IMR-90 (cell line): ENCODE results near the gene ANK3. TPM values are rescaled to one million over a fixed set of nuclear protein-coding genes. Genes with fewer than 3 reads are reported as not detected.

Source experiments
- ATAC-seq: fragments of 200-7000 bp; cut with Tn5 transposase; 2 replicates; pipeline ENCODE4 v1.9.1; 2020; ENCODE audit warnings: low read depth, mild to moderate bottlenecking, moderate library complexity
- BruUV-seq: library from RNA; stranded (reverse); fragments of 400-500 nt; replicated peaks from 2 replicates; lab custom pipeline; 2021; lab: Mats Ljungman, UMichigan
- CTCF ChIA-PET: fragments of 300-600 bp; formaldehyde crosslinking; extraction: SDS; loops from one replicate; lab custom pipeline; 2021; ENCODE audit warnings: antibody characterized with exemption; lab: Yijun Ruan, JAX
- POLR2A ChIA-PET: fragments of 300-600 bp; sonication (Branson Sonifier 250); formaldehyde crosslinking; loops from one replicate; lab custom pipeline; 2022; ENCODE audit warnings: antibody characterized with exemption; ENCODE audit not compliant: unreplicated experiment; lab: Charles Lee
- DNase-seq: peaks from one replicate; pipeline ENCODE4 v3.0.0; 2013
- H2AFZ ChIP-seq: replicated peaks from 2 replicates; pipeline ENCODE3; 2013; ENCODE audit warnings: low read length, mild to moderate bottlenecking; ENCODE audit not compliant: poor library complexity
- H2AK5ac ChIP-seq: 2 replicates; pipeline ENCODE4 v1.6.1; 2013; ENCODE audit warnings: low read depth, low read length, inconsistent platforms
- H2AK9ac ChIP-seq: replicated peaks from 2 replicates; pipeline ENCODE3; 2013; ENCODE audit warnings: mild to moderate bottlenecking, low read depth, low read length, moderate library complexity; ENCODE audit not compliant: poor library complexity
- H2BK120ac ChIP-seq: 2 replicates; pipeline ENCODE4 v1.6.1; 2013; ENCODE audit warnings: low read depth, low read length, inconsistent platforms
- H2BK15ac ChIP-seq: 3 replicates; pipeline ENCODE4 v1.6.1; 2013; ENCODE audit warnings: low read depth, low read length, inconsistent platforms
- H2BK20ac ChIP-seq: 2 replicates; pipeline ENCODE4 v1.6.1; 2013; ENCODE audit warnings: low read depth, mild to moderate bottlenecking, inconsistent platforms, low read length, moderate library complexity
- H2BK5ac ChIP-seq: 2 replicates; pipeline ENCODE4 v1.6.1; 2013; ENCODE audit warnings: mild to moderate bottlenecking, low read depth, low read length, inconsistent platforms; ENCODE audit not compliant: poor library complexity, severe bottlenecking
- H3K14ac ChIP-seq: replicated peaks from 2 replicates; pipeline ENCODE4 v1.6.1; 2013; ENCODE audit warnings: low read depth, low read length, inconsistent platforms
- H3K18ac ChIP-seq: 2 replicates; pipeline ENCODE4 v1.6.1; 2013; ENCODE audit warnings: low read depth, low read length, control low read depth
- H3K23ac ChIP-seq: 2 replicates; pipeline ENCODE4 v1.6.1; 2013; ENCODE audit warnings: low read depth, low read length, inconsistent platforms
- H3K27ac ChIP-seq: 2 replicates; pipeline ENCODE4 v1.5.1; 2013; ENCODE audit warnings: mild to moderate bottlenecking, control low read depth, low read length; ENCODE audit not compliant: insufficient read depth
- H3K27me3 ChIP-seq: 2 replicates; pipeline ENCODE4 v1.6.1; 2013; ENCODE audit warnings: low read length; ENCODE audit not compliant: control insufficient read depth, insufficient read depth
- H3K36me3 ChIP-seq: 2 replicates; pipeline ENCODE4 v1.6.1; 2013; ENCODE audit warnings: low read length, mixed read lengths; ENCODE audit not compliant: control insufficient read depth, insufficient read depth
- H3K4ac ChIP-seq: 2 replicates; pipeline ENCODE4 v1.6.1; 2013; ENCODE audit warnings: low read depth, low read length, inconsistent platforms
- H3K4me1 ChIP-seq: 2 replicates; pipeline ENCODE4 v1.6.1; 2013; ENCODE audit warnings: low read length, mixed read lengths; ENCODE audit not compliant: control insufficient read depth, insufficient read depth
- H3K4me2 ChIP-seq: 2 replicates; pipeline ENCODE4 v1.6.1; 2013; ENCODE audit warnings: low read depth, mild to moderate bottlenecking, control low read depth, low read length, moderate library complexity
- H3K4me3 ChIP-seq: 2 replicates; pipeline ENCODE4 v1.5.1; 2013; ENCODE audit warnings: low read depth, mild to moderate bottlenecking, control low read depth, low read length, moderate library complexity; ENCODE audit not compliant: insufficient read depth
- H3K56ac ChIP-seq: 2 replicates; pipeline ENCODE4 v1.6.1; 2013; ENCODE audit warnings: low read length, inconsistent platforms; ENCODE audit not compliant: insufficient read depth; ENCODE audit errors: extremely low read depth
- H3K79me1 ChIP-seq, 2 experiments: 2 replicates each; pipeline ENCODE4 v1.6.1; 2013; ENCODE audit warnings: low read length in 2 of 2, inconsistent platforms in 1 of 2, low read depth in 1 of 2
- H3K9ac ChIP-seq: 2 replicates; pipeline ENCODE4 v1.6.1; 2013; ENCODE audit warnings: low read depth, low read length, control low read depth
- H3K9me1 ChIP-seq: 2 replicates; pipeline ENCODE4 v1.6.1; 2013; ENCODE audit warnings: low read length, inconsistent platforms; ENCODE audit not compliant: insufficient read depth
- H3K9me3 ChIP-seq: 2 replicates; pipeline ENCODE4 v1.6.1; 2013; ENCODE audit warnings: low read length; ENCODE audit not compliant: control insufficient read depth, insufficient read depth
- H4K20me1 ChIP-seq: 2 replicates; pipeline ENCODE4 v1.6.1; 2013; ENCODE audit warnings: low read length, inconsistent platforms; ENCODE audit not compliant: insufficient read depth
- H4K5ac ChIP-seq: 2 replicates; pipeline ENCODE4 v1.6.1; 2013; ENCODE audit warnings: mild to moderate bottlenecking, low read depth, low read length, control low read depth
- H4K8ac ChIP-seq, 2 experiments: 2 replicates each; pipeline ENCODE4 v1.6.1; 2013; ENCODE audit warnings: low read depth in 2 of 2, low read length in 2 of 2, control low read depth in 1 of 2, inconsistent platforms in 1 of 2
- H4K91ac ChIP-seq: 2 replicates; pipeline ENCODE4 v1.6.1; 2013; ENCODE audit warnings: low read depth, low read length, inconsistent platforms; ENCODE audit not compliant: insufficient read depth
- CEBPB ChIP-seq: IDR thresholded peaks from 2 replicates; pipeline ENCODE4 v1.6.1; 2012; ENCODE audit warnings: low read depth, low read length, improper control_type of control experiment
- MAFK ChIP-seq: IDR thresholded peaks from 2 replicates; pipeline ENCODE4 v1.6.1; 2012; ENCODE audit warnings: low read depth, low read length, improper control_type of control experiment
- WGBS, 2 experiments: methylation state at CpG; one replicate each; pipeline versions ENCODE4 v1.1.5 to v1.1.7; 2013; ENCODE audit warnings: missing lambda C conversion rate in 2 of 2; ENCODE audit not compliant: insufficient read length in 1 of 2; ENCODE audit errors: extremely low coverage in 2 of 2; 5-methylcytosine and 5-hydroxymethylcytosine counted together
- dilution Hi-C: fragments of 300-500 bp; cut with HindIII; formaldehyde crosslinking; loops from one replicate; pipeline ENCODE4 v1.14.3; 2018; ENCODE audit warnings: low sequenced_read_pairs; ENCODE audit not compliant: unreplicated experiment
- in situ Hi-C: fragments of 300-500 bp; cut with MboI; formaldehyde crosslinking; loops from 3 replicates; pipeline ENCODE4 v1.14.3; 2019; ENCODE audit warnings: low sequenced_read_pairs, inconsistent platforms, mixed read lengths
- intact Hi-C: fragments of 100-400 bp; cut with micrococcal nuclease; formaldehyde crosslinking; loops from 2 replicates; pipeline ENCODE4 v1.10.0; 2022
- polyA plus RNA-seq, 3 experiments: library from polyadenylated mRNA; depleted of rRNA; stranded (reverse); fragments of >200 nt; gene quantifications; 2 replicates each; pipeline ENCODE4 v1.2.3, GENCODE V29; 2012; ENCODE audit warnings: low replicate concordance in 1 of 3
- total RNA-seq: library from RNA; depleted of rRNA; stranded (reverse); fragments of >200 nt; gene quantifications from 2 replicates; pipeline ENCODE4 v1.2.3, GENCODE V29; 2012

ANK3 gene
- total and polyA plus RNA-seq, 2 of the 4 experiments (the other 2 are of a cell fraction): 0.63 to 1.8 TPM

DNA sequence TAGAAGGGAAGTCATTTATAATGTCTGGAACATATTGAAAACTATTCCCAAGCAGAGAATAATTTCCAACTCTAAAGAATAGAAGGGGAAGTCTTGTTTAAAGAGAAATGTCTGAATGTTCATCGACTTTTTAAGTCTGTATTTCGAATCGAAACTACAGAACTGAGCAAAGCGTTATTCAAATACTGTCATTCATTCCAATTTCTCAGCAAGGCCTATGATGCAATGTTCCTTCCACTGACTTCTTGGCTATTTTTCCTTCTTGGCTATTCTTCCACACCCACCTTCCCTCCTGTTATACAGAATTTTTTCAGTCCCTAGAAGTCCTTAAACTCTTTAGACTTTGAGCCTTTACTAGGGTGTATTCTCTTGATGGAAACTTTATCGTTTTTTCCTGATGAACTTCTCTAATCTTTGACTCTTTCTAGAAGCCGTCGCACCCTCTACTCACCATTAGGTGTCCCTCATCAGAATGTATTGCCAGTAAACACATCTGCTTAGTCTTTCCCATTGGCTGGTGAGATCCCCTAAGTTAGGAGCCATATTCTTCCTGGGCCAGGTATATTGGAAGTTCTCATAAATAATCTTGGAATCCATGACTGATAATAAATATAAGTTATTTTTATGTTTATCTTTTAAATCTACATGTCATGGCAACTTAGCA is 247.6 kb downstream of the ANK3 start:
- ATAC-seq: no peak
- dilution Hi-C loops (no loop called here), in situ Hi-C loops (no loop called here), intact Hi-C loops (no loop called here)
- Histone ChIP-seq H4K5ac (no peak overlapping the region), H3K9me1 (peaks cover 5% of the 10 kb centered on the region; the same call in 1 of the 2 replicates), H3K4me3 (no peak overlapping the region), H3K9ac (no peak overlapping the region), H3K4me1 (peaks cover 6% of the 10 kb centered on the region; the same call in 1 of the 2 replicates), H3K56ac (no peak overlapping the region), H4K20me1 (no peaks in the 10 kb centered on the region), H3K4ac (no peak overlapping the region), H2AK5ac (no peak overlapping the region), H3K79me1 (no peaks in the 10 kb centered on the region), H2BK20ac (no peak overlapping the region), H4K91ac (no peak overlapping the region), H2BK15ac (no peak overlapping the region), H3K9me3 (no peaks in the 10 kb centered on the region), H2BK5ac (no peak overlapping the region), H2AK9ac (no peak overlapping the region), H2AFZ (no peak overlapping the region), H3K27me3 (no peaks in the 10 kb centered on the region; the same call in 1 of the 2 replicates), H3K23ac (no peak overlapping the region), H4K8ac (no peak overlapping the region), H3K4me2 (no peak overlapping the region), H2BK120ac (no peak overlapping the region), H3K18ac (no peak overlapping the region), H3K27ac (no peak overlapping the region), H3K36me3 (no peaks in the 10 kb centered on the region), H3K14ac (no peak overlapping the region)
- TF ChIP-seq MAFK: no peak
- 0 out of 2 replicates have a peak, but pooled peaks have one; percentile 25 for TF ChIP-seq CEBPB
- no TSS peak for BruUV-seq
- no peak for DNase-seq
- WGBS, 2 experiments: no CpG with 5 or more reads among the region's 7 CpGs
- POLR2A ChIA-PET: no interaction called here
- CTCF ChIA-PET: no interaction called here
